A673 (cell line): ENCODE data around the gene DDX20. TPM values are rescaled to one million over a fixed set of nuclear protein-coding genes. Genes with fewer than 3 reads are reported as not detected.

Experiments
- BruUV-seq: library from RNA; stranded (reverse); fragments of 400-500 nt; replicated peaks from 2 replicates; lab custom pipeline; 2021; lab: Mats Ljungman, UMichigan
- CTCF ChIA-PET: fragments of 300-600 bp; sonication (Branson Sonifier 250); formaldehyde crosslinking; loops from one replicate; lab custom pipeline; 2022; ENCODE audit warnings: antibody characterized with exemption; lab: Charles Lee
- POLR2A ChIA-PET: fragments of 300-600 bp; sonication (Branson Sonifier 250); formaldehyde crosslinking; loops from one replicate; lab custom pipeline; 2022; ENCODE audit warnings: antibody characterized with exemption; ENCODE audit not compliant: low non-redundant PET; lab: Charles Lee
- DNase-seq: peaks from one replicate; pipeline ENCODE4 v3.0.0-alpha.2; 2015; ENCODE audit warnings: low spot score
- H3K27ac ChIP-seq: fragments of 200-600 bp; sonication (generic); 2 replicates; pipeline ENCODE4 v1.5.1; 2016; ENCODE audit warnings: mixed run types, low read depth, mild to moderate bottlenecking, mixed read lengths, antibody characterized with exemption, low read length; ENCODE audit not compliant: poor library complexity, severe bottlenecking
- H3K27me3 ChIP-seq: fragments of 200-600 bp; sonication (generic); replicated peaks from 2 replicates; pipeline ENCODE4 v1.6.1; 2017; ENCODE audit warnings: mixed run types, low read depth, mild to moderate bottlenecking, mixed read lengths, antibody characterized with exemption, low read length; ENCODE audit not compliant: insufficient read depth, poor library complexity
- H3K36me3 ChIP-seq: fragments of 200-600 bp; sonication (generic); 2 replicates; pipeline ENCODE4 v1.6.1; 2016; ENCODE audit warnings: mixed run types, mild to moderate bottlenecking, mixed read lengths, antibody characterized with exemption, low read length; ENCODE audit not compliant: insufficient read depth, poor library complexity, severe bottlenecking
- H3K4me1 ChIP-seq: fragments of 200-600 bp; sonication (generic); 2 replicates; pipeline ENCODE4 v1.6.1; 2017; ENCODE audit warnings: mixed run types, mild to moderate bottlenecking, mixed read lengths, antibody characterized with exemption, low read length; ENCODE audit not compliant: insufficient read depth, poor library complexity, severe bottlenecking
- H3K4me3 ChIP-seq: fragments of 200-600 bp; sonication (generic); 2 replicates; pipeline ENCODE4 v1.5.1; 2016; ENCODE audit warnings: low read depth, mixed run types, mild to moderate bottlenecking, mixed read lengths, low read length; ENCODE audit not compliant: poor library complexity, severe bottlenecking
- H3K9me3 ChIP-seq: fragments of 200-600 bp; sonication (generic); 2 replicates; pipeline ENCODE4 v1.6.1; 2016; ENCODE audit warnings: mixed run types, low read depth, mild to moderate bottlenecking, mixed read lengths, antibody characterized with exemption, low read length; ENCODE audit not compliant: poor library complexity, severe bottlenecking
- EZH2 ChIP-seq: fragments of 200-600 bp; sonication (generic); IDR thresholded peaks from 2 replicates; pipeline ENCODE4 v1.6.1; 2017; ENCODE audit warnings: borderline replicate concordance, low read depth, mild to moderate bottlenecking, mixed read lengths, antibody characterized with exemption, low read length; ENCODE audit not compliant: poor library complexity, severe bottlenecking
- intact Hi-C: fragments of 100-400 bp; cut with micrococcal nuclease; formaldehyde crosslinking; loops from one replicate; pipeline ENCODE4 v1.10.0; 2022; ENCODE audit not compliant: unreplicated experiment
- total RNA-seq: library from RNA; stranded (reverse); gene quantifications from 2 replicates; pipeline ENCODE4 v1.2.3, GENCODE V29; 2021
- TF ChIP-seq, protein P1 (sequence below): fragments of 300-800, 200-600 bp; sonication (generic); conservative IDR thresholded peaks from 2 replicates; pipeline ENCODE4 v1.5.1; 2017; ENCODE audit warnings: low read depth, mild to moderate bottlenecking, antibody characterized with exemption, low read length, moderate library complexity, mixed read lengths

DDX20 gene
- total RNA-seq, 1 experiment from 2014 or later: 26.1 TPM

DNA sequence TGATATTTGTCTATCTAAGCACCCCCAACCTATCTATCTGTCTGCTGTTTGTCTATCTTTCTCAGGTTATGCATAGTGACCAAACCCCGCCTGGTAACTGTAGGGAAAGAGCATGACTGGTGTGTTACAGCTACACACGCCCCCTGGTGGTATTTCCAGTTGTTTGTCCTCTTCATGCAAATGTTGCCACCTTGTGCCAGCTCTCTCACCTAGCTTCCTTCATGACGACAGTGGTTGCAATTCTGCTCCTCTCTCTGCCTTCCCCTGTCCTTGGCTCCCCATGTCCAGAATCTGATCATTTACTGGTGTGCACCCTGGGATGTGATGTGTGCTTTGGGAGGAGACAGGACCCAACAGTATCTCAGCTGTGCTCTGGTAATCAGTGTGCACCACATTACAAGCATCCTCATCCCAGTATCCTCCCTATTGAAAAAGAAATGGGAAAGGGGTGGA, 8.4 kb upstream of the DDX20 start:
- ChIA-PET CTCF (interaction anchor here (0.9 to 1.8 kb wide), 5 partner anchors 9 to 239 kb away, joined by 3 to 18 read pairs (median 7); partner anchors contain the start of gene INKA2), POLR2A (no interaction called here)
- DNase-seq: peak; percentile 85
- H3K9me3 ChIP-seq: no peaks in the 10 kb centered on the region
- no peaks in the 10 kb centered on the region for H3K4me1 ChIP-seq
- H3K27ac ChIP-seq: no peak overlapping the region
- H3K27me3 ChIP-seq: peaks cover 6% of the 10 kb centered on the region
- intact Hi-C loops: loop anchor here (1.0 to 2.0 kb wide), 2 partner anchors 33 to 239 kb away; no protein-coding TSS in a partner anchor
- H3K4me3 ChIP-seq: no peak overlapping the region
- H3K36me3 ChIP-seq: no peaks in the 10 kb centered on the region
- BruUV-seq: no TSS peak
- TF ChIP-seq, protein P1, sequence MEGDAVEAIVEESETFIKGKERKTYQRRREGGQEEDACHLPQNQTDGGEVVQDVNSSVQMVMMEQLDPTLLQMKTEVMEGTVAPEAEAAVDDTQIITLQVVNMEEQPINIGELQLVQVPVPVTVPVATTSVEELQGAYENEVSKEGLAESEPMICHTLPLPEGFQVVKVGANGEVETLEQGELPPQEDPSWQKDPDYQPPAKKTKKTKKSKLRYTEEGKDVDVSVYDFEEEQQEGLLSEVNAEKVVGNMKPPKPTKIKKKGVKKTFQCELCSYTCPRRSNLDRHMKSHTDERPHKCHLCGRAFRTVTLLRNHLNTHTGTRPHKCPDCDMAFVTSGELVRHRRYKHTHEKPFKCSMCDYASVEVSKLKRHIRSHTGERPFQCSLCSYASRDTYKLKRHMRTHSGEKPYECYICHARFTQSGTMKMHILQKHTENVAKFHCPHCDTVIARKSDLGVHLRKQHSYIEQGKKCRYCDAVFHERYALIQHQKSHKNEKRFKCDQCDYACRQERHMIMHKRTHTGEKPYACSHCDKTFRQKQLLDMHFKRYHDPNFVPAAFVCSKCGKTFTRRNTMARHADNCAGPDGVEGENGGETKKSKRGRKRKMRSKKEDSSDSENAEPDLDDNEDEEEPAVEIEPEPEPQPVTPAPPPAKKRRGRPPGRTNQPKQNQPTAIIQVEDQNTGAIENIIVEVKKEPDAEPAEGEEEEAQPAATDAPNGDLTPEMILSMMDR: peak; percentile 77
- TF ChIP-seq EZH2: no peak

DNA sequence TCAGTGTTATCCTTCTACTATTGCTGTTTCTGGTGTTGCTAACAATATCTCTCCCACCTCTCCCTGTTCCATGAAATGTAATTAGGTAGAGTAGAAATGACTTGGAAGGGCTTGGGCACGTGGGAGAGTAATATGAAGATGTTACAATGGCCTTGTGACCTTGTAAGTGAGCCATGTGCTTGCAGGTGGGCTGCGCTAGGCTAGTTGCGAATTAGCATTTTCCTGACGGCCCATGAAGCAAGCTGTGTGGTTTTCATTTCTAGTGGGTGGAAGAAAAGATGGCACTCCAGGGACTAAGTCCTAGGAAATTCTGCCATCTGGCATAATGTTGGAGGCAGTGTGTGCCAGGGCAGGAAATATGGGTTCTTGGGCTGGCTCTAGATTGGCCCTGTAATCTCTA, 7.8 kb upstream of the DDX20 start:
- Histone ChIP-seq H3K4me3 (no peak overlapping the region), H3K4me1 (no peaks in the 10 kb centered on the region), H3K27me3 (peaks cover 6% of the 10 kb centered on the region), H3K36me3 (no peaks in the 10 kb centered on the region), H3K27ac (no peak overlapping the region), H3K9me3 (no peaks in the 10 kb centered on the region)
- ChIA-PET CTCF (interaction anchor here (1.0 to 1.8 kb wide), 4 partner anchors 9 to 240 kb away, joined by 3 to 18 read pairs (median 8); partner anchors contain the start of gene INKA2), POLR2A (no interaction called here)
- intact Hi-C loops: loop anchor here (1.0 to 2.0 kb wide), 2 partner anchors 33 to 240 kb away; no protein-coding TSS in a partner anchor
- DNase-seq: no peak
- TF ChIP-seq EZH2: no peak
- TF ChIP-seq, protein P1: no peak
- no TSS peak for BruUV-seq

DNA sequence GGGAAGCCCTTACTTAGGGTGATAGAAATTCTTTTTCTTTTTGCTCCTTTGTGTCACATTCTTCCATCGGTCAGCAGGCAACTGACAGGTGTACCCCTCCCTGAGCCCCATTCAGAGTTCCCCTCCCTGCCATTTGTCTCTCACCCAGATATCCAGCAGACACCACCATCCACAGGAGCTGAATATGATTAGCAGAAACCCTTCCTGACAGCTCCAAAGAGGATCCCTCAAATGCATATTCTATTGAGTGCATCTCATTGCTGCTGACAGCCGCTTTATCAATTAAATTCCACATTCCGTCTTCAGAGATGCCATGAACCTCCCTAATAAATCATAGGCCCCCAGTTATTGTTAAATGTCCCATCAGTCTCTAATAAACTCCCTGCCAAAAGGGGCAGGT, 6.1 kb upstream of the DDX20 start:
- ChIA-PET CTCF (no interaction called here), POLR2A (no interaction called here)
- H3K27ac ChIP-seq: no peak overlapping the region
- H3K9me3 ChIP-seq: no peaks in the 10 kb centered on the region
- intact Hi-C loops: no loop called here
- no peaks in the 10 kb centered on the region for H3K36me3 ChIP-seq
- no TSS peak for BruUV-seq
- H3K4me1 ChIP-seq: peaks cover 3% of the 10 kb centered on the region
- H3K27me3 ChIP-seq: no peaks in the 10 kb centered on the region
- TF ChIP-seq, protein P1: no peak
- no peak for TF ChIP-seq EZH2
- no peak overlapping the region for H3K4me3 ChIP-seq
- no peak for DNase-seq
